ENCODE data around the gene HRK.

Gene HRK

DNA sequence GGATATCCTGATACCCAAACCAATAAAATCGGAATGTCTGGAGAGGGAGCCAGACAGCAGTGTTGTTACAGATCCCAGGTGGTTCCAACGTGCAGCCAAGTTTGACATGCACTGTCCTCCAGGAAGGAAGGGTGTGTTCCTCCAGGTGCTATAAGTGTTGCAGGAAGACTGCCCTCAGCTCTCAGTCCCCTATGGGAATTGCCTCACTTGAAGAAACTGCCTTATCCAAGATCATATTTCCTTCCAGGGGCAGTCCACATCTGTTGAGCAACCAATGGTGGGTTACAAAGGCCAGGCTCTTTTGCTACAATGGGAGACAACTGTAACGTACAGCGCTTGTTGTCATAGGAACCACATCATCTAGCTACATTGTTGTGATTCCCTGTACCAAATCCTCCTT, 16.2 kb upstream of the HRK start:
- no peak for DNase-seq

DNA sequence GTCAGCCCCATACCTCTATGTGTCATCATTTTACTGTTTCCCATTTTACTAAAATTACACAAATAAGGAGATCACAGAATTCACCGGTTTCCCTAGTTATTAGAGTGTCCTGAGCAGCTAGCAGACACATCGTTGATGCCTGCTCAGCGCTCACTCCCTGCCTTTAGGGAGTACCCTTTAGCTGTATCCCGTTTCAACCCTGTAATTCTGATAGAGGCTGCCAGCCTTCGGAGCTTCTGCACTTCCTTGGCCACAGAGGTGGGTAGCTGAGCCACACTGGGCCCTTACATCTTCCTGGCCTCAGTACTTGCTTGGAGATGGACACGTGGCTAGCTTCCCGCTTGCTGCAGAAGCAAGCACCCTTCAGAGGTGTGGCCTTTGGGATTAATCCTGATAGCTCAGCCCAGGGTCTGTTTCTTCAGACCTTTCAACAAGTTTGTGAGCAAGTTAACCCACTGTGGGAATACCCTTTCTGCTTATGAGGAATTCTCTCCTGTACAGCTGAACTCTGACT, 15.2 kb upstream of the HRK start:
- DNase-seq, result no peak

DNA sequence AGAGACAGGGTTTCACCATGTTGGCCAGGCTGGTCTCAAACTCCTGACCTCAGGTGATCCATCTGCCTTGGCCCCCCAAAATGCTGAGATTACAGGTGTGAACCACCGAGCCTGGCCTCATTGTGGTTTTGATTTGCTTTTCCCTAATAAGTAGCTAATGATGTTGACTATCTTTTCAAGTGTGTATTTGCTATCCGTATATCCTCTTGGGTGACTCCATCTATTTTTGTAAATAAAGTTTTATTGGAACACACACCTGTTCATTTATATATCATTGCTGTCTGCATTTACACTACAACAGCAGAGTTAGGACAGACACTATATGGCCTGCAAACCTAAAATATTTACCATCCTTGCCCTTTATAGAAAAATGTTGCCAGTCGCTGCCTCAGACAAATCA, 13.7 kb upstream of the HRK start:
- DNase-seq, result no peak

DNA sequence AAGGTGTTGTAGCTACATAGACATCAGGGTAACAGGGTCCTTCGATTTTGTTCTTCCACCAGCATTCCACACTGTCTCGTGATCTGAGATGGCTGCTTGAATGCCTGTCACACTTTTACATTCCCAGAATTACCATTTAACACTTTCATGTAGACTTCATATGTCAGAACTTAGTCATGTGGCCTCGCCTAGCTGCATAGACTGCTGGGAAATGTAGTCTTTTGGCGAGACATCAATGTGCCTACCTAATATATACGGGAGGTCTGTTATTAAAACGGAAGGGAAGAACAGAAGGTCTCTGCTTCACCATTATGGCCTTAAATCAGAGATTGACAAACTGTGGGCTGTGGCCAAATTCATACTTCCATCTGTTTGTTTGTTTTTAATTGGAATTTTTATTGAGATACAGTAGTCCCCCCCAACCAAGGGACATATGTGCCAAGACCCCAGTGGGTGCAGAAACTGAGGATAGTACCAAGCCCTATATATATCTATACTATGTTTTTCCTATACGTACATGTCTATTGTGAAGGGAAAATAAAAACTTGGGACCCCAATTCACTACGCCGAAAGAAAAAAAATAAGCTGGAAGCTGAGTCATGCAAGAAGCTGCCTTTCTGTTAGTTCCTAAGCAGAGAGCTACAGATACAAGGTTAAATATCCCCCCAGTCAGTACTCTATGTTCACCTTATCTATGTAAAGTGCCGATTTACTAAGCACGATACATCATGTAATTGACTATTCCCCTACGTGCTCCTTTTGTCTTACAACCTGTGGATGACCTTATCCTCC, 11.3 kb upstream of the HRK start:
- no peak for DNase-seq

DNA sequence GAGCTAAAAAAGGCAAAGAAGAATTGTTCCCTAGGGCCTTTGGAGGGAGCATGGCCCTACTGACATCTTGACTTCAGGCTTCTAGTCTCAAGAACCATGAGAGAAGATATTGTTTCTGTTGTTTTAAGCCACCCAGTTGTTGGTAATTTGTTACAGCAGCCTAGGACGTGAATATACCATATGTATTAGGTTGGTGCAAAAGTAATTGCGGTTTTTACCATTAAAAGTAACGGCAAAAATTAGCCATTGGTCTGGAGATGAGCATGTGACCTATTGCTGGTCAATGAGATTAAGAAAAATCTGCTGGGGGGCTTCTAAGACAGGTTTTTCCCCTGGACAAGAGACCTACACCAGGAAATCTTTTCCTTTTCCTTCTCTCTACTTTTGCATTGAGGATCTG, 9.8 kb upstream of the HRK start:
- no peak for DNase-seq

DNA sequence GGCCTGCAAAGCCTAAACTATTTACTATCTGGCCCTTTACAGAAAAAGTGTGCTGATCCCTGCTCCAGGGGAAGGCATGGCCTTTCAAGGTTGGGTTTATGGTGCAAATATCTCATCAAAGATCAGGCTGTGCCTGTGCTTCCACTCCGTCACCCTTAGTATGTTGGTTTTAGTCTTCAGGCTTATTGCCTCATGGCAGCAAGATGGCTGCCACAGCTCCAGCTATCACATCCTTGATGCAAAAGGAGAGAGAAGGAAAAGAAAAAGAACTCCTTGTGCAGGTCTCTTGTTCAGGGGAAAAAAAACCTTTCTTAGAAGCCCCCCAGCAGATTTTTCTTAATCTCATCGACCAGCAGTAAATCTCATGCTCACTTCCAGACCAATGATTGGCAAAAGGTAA, 9.1 kb upstream of the HRK start:
- DNase-seq, result no peak

DNA sequence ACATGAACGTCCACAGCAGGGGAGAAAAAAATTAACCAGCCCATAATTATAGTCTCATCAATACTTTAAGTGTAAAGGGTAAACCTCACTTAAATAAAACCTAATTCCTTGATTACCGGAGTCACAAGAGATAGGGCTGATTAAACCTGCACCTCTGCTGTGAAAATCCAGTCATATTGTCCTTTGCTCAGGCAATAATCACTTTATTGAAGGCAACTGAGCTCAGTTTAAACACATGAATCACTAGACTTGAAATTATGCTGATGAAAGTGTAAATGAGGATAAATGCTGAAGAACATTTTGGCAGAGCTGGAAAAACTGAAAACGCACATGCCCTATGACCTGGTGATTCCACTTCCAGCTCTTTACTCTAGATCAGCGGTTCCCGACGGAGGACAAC, 6.7 kb upstream of the HRK start:
- DNase-seq, result no peak

DNA sequence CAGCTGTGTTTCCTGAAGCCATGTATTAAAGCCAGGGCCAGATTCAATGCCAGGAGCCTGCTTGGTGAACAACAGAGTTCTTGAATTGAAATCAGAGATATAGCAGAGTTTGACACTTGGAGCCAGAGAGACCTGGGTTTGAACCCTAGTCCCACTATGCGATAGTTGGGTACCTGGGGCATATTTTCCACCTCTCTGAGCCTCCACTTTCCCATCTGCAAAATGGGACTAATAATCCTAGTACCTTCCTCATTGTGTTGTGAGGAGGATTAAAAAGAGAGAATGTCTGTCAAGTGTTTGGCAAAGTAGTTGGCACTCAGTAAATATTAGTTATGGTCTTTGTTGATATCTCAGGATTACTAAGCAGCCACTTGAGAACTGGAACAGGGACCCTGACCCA, 6.0 kb upstream of the HRK start:
- DNase-seq, result no peak

DNA sequence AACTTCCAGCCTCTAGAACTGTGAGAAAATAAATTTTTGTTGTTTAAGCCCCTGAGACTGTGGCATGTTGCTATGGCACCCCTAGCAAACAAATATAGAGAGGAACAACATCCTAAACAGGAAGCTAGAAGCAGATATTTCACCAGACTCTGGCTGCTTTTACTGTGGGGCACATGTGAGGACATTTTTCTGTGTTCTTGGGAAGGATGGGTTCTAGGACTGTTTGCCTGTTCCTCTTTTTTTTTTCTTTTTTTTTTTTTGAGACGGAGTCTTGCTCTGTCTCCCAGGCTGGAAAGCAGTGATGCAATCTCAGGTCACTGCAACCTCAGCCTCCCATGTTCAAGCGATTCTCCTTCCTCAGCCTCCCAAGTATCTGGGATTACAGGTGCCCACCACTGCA, 4.2 kb upstream of the HRK start:
- DNase-seq, result peak; percentile 97

DNA sequence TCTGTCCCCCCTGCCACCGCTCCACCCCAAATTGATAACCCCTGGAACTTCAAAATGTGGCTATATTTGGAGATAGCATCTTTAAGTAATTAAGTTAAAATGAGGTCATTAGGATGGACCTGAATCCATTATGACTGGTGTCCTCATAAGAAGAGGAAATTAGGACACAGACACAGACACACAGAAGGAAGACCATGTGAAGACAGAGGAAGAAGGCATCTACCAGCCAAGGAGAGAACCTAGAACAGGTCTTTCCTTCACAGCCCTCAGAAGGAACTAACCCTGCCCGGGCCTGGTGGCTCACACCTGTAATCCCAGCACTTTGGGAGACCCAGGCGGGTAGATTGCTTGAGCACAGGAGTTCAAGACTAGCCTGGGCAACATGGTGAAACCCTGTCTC, 3.6 kb upstream of the HRK start:
- DNase-seq, result peak; percentile 17

DNA sequence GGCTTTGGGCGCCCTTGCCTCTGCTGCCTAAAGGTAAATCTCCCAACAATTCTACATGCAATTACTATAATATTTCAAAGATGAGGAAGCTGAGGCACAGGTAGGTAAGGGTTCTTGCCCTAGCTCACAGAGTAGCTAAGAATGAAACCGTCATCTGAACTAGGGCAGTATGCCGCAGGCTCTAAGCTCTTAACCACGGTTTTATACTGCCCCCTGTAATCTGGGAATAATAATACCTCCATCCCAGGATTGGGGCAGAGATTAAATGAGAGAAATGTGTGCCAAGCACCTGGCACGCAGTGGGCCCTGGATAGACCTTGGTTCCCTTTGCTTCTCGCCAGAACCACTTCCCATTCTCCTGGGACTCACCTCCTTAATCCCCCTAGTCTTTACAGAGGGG, 1.5 kb upstream of the HRK start:
- no peak for DNase-seq

DNA sequence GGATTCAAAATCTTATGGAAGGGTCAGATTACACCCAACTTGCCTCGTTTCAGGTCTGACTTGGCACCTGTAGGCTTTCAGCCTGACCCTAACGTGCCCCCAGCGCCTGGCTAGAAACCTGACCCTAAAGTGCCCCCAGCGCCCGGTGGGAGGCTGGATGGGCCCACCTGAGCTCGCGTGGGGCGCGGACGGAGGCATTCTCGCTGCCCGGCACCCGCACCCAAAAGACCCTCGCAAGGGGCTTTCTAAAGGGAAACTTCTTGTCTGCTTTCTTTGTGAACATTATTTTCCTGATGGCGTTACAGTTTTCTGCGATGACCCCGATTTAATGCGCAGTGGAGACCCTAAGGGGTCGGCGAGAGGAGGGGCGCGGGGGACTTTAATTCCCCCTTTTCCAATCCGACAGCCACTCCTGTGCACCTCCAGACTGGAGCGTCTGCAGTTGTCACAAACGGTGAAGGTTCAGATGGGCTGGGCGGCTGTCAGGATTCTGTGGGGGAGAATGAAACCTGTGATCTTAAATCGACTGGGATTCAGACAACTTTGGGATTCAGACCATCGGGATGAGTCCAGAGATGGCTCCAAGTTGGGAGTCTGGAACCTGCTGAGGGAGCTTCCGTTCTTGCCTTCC, 751 bp upstream of the HRK start:
- DNase-seq, result no peak

DNA sequence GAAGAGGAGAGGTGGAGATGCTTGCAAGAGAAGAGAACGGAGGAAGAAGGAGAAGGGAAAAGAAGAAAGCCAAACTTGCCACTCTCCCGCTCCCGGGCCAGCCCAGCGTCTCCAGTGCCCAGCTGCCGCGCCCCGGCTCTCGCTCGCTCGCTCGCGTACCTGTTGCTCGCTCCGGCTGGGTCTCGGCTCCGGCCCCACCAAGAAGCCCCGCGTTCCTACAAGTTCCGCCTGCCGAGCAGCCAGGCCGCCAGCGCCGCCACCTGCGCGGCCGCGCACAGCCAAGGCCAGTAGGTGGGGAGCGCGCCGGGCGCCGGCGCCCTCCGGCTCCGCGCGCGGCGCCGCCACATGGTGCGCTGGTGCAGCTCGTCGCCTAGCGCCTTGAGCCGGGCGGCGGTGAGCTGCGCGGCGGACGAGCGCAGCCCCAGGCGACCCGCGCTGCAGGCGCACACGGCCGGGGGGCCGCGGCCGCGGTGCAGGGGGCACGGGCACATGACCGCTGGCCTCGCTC, 370 bp downstream of the HRK start:
- no peak for DNase-seq

DNA sequence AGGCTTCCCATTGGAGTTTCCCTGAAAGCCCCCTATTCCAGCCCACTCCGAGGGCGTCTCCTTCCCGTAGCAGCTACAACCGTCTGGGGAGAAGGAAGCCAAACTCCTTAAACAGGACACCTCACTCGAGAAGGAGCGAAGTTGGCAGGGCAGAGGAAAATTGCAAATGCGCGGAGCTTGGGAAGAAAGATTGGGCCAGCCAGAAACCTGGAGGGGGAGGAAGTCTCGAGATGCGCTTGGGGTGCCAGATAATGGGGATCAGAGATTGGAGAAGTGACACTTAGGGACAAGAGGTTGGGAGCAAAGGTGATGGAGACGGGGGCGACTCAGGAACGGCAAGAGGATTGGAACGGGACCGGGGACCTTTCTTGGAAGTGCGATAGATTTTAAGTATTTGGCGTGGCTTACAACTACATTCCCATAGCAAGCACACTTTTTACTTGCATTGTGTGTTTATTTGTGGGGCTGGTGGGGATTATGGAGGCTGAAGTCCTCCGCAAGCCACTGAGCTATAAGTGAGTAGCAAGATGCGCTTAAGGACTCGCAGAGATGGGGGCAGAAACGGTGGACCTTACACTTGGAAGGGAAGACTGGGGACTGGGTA, 926 bp downstream of the HRK start:
- no peak for DNase-seq

DNA sequence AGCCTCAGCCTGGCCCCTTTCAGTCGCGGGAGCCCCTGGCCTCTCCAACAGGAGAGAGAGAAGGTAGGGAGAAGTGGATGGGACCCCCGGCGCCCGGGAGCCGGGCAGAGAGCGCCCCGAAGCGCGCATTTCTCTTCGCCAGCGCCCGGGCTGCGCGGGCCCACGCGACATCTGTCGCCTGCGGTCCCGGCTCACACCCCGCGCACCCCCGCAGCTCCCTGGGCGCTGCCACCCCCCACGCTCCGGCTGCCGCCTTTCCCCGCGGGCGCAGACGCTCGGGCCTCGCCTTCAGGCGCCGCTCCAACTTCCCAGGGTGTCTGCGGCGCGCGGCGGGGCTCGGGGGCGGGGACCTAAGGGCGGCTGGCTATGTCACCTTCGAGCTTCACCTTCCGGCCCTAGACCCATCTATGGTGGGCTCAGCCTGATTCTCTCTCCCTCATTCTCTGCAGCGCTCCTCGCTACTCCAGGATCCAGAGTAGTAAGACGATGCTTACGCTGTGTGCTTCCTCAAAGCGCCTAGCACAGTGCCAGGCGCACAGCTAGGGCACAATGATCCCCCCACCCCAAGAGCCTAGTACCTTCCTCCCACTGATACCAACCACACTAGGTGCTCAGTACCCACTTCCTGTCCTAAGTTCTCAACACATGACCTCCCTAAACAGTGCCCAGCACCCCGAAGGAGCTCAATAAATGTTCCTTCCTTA, 1.6 kb downstream of the HRK start:
- no peak for DNase-seq

DNA sequence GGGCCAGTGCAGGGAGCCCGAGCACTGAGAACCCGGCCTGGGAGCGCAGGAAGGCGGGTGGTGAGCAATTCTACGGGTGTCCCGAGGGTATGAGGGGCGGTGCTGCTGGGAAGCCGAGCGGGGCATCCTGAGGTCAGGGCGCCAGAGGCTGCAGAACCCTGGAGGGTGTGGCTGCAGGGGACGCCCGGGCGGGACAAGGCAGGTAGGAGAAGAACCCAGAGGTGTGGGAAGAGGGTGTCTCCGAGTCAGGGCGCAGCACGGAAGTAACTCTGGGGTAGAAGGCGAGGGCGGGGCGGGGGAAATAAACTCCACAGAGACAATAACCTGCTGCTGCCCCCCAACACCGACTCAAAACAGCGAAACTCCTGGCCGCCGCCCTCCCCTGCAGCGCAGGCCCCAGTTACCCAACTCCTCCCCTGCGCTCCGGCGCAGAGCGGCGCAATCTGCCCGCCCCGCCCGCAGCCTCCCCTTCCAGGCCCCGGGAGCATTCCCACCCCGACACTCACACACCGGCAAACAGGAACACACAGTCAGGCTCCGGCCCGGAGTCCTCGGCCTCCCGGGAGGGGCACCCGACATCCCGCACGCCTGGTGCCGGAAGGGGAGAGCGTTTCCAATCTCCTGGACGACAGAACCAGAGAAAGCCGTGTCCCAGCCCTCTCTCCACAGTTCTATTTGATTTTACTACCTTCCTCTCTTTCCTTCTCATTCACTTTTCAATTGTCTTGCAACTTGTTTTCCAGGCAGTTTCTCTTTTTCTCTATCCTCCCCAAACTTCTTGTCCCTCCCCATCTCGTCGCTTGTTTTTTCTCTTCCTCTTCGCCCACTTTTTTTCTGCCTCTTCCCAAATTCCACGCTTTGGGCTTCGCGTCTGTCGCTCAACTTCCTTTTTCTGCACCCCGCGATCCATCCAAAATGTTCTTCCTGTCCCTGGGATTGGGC, 2.4 kb downstream of the HRK start:
- no peak for DNase-seq

DNA sequence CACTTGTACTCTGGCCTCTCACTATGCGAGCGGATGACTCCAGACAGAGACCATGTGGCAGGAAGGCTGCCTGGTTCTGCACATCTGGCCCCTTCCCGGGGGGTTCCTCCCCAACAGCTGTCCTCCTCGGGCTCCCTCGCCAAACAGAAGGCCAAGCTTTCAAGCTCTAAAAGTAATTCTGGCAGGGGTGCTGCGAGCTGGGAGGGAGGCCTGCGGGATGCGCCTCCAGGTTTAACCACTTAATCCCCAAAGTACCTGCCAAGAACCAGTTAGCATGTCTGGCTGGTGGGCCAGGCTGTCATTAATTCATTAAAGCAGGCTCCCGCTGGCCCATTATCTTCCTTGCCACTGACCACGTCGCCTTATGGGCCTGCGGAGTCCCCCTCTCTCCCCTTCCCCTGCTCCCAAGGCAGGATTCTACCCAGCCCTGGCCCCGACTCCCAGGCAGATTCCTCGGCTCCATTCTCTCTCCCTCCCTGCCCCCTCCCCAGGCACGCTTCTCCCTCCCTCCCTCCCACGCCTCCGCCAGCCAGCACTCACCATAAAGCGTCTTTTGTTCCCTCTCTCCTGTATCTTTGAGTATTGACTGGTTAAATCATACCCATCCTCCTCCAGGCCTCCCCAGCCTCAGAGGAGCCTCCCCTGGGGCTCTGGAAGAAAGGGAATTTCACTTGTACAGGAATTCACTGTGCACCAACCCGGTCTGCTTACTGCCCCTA, 4.9 kb downstream of the HRK start:
- DNase-seq, result no peak

DNA sequence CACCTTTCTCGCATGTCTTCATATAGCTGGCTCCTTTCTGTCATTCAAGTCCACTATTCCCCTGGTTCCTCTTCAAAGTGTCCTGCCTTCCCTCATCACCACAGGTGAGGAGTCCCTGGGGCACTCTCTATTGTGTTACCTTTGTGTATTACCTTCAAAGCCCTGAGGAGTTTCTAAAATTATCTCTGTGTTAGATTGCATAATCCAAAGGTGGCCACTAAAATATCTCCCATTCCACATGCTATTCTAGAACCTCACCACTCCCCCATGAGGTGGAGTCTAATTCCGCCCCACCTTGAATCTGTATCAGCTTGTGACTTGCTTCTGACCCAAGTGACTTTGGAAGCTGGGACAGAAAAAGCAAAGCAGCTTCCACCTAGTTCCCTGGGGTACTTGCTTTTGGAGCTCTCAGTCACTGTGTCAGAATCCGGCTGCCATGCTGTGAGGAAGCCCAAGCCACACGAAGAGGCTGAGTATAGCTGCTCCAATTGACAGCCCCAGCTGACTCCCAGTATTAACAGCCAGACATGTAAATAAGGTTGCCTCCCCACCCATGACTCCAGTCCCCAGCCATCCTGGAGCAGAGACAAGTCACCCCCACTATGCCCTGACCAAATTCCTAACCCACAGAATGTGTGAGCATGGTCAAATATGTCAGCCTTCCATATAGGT, 6.8 kb downstream of the HRK start:
- no peak for DNase-seq

DNA sequence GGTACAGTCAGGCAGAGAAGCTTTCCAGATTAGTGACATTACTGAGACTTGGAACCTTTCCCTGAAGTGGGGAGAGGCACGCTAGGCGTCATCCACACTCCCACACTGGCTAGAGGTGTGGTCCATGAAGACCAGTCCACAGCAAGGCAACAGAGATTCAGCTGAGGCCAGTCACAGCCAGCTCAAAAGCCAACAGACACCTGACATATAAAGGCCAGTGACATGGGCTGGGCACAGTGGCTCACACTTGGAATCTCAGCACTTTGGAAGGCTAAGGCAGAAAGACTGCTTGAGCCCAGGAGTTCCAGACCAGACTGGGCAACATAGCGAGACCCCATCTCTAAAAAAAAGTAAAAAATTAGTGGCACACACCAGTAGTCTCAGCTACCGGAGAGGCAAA, 10.9 kb downstream of the HRK start:
- no peak for DNase-seq

DNA sequence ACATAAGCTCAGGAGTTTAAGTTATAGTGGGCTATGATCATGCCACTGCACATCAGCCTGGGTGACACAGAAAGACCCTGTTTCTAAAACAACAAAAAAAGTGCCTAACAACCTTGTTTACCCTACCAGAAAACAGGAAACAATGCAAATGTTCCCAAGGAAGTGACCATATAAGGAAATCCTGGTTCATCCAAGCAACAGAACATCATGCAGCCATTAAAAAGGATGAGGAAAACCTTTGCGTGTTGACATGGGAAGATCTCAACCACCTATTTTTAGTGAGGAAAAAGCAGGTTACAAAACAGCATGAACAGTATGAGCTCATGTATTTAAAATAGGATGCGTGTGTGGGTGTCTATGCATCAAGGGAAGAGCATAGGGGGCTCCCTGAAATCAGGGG, 13.7 kb downstream of the HRK start:
- no peak for DNase-seq

All from MV-4-11 (cell line).